H9 (cell line): ENCODE data around the gene MAP7D3. TPM values are rescaled to one million over a fixed set of nuclear protein-coding genes. Genes with fewer than 3 reads are reported as not detected.

Experiments used
- DNase-seq: peaks from one replicate; pipeline ENCODE4 v3.0.0-alpha.2; 2017
- H2AFZ ChIP-seq: one replicate; pipeline ENCODE4 v1.6.1; 2013; ENCODE audit warnings: mild to moderate bottlenecking, low read length, control low read depth, moderate library complexity
- H2AK5ac ChIP-seq: 2 replicates; pipeline ENCODE4 v1.6.1; 2013; ENCODE audit warnings: low read length, control low read depth, mixed read lengths; ENCODE audit not compliant: insufficient read length
- H2BK120ac ChIP-seq: one replicate; pipeline ENCODE4 v1.6.1; 2013; ENCODE audit warnings: low read depth, mild to moderate bottlenecking, low read length, control low read depth, inconsistent platforms; ENCODE audit not compliant: poor library complexity, severe bottlenecking
- H2BK12ac ChIP-seq: 2 replicates; pipeline ENCODE4 v1.6.1; 2013; ENCODE audit warnings: low read length, control low read depth, mixed read lengths, low read depth; ENCODE audit not compliant: insufficient read length
- H2BK15ac ChIP-seq: 2 replicates; pipeline ENCODE4 v1.6.1; 2013; ENCODE audit warnings: low read depth, low read length, control low read depth
- H2BK20ac ChIP-seq: one replicate; pipeline ENCODE4 v1.6.1; 2013; ENCODE audit warnings: low read depth, mild to moderate bottlenecking, low read length, control low read depth, inconsistent platforms; ENCODE audit not compliant: poor library complexity, severe bottlenecking
- H2BK5ac ChIP-seq: 2 replicates; pipeline ENCODE4 v1.6.1; 2013; ENCODE audit warnings: low read length, control low read depth, mixed read lengths; ENCODE audit not compliant: insufficient read length
- H3K14ac ChIP-seq: 2 replicates; pipeline ENCODE4 v1.6.1; 2013; ENCODE audit warnings: low read length, control low read depth; ENCODE audit not compliant: insufficient read depth
- H3K18ac ChIP-seq: 2 replicates; pipeline ENCODE4 v1.6.1; 2013; ENCODE audit warnings: low read depth, mild to moderate bottlenecking, mixed read lengths, low read length, control low read depth; ENCODE audit not compliant: insufficient read length
- H3K23ac ChIP-seq: 2 replicates; pipeline ENCODE4 v1.6.1; 2013; ENCODE audit warnings: low read length, control low read depth, mixed read lengths, low read depth; ENCODE audit not compliant: insufficient read length
- H3K23me2 ChIP-seq: 2 replicates; pipeline ENCODE4 v1.6.1; 2013; ENCODE audit warnings: low read depth, mild to moderate bottlenecking, mixed read lengths, low read length, control low read depth; ENCODE audit not compliant: insufficient read length, poor library complexity, severe bottlenecking
- H3K27ac ChIP-seq: 2 replicates; pipeline ENCODE4 v1.5.1; 2013; ENCODE audit warnings: low read length, control low read depth, mixed read lengths, low read depth; ENCODE audit not compliant: insufficient read length
- H3K27me3 ChIP-seq: 2 replicates; pipeline ENCODE4 v1.6.1; 2013; ENCODE audit warnings: low read length, control low read depth, inconsistent platforms; ENCODE audit not compliant: insufficient read depth
- H3K4ac ChIP-seq: 2 replicates; pipeline ENCODE4 v1.6.1; 2013; ENCODE audit warnings: low read depth, mild to moderate bottlenecking, control low read depth, inconsistent platforms, low read length, moderate library complexity
- H3K4me1 ChIP-seq: 2 replicates; pipeline ENCODE4 v1.6.1; 2013; ENCODE audit warnings: low read length, control low read depth, inconsistent platforms; ENCODE audit not compliant: insufficient read depth
- H3K4me2 ChIP-seq: 2 replicates; pipeline ENCODE4 v1.6.1; 2013; ENCODE audit warnings: low read length, control low read depth, mixed read lengths; ENCODE audit not compliant: insufficient read length, insufficient read depth
- H3K56ac ChIP-seq: 2 replicates; pipeline ENCODE4 v1.6.1; 2013; ENCODE audit warnings: low read depth, mild to moderate bottlenecking, mixed read lengths, low read length, control low read depth; ENCODE audit not compliant: insufficient read length
- H3K79me1 ChIP-seq: 2 replicates; pipeline ENCODE4 v1.6.1; 2013; ENCODE audit warnings: low read depth, mild to moderate bottlenecking, moderate library complexity, low read length, control low read depth, inconsistent platforms; ENCODE audit not compliant: insufficient read depth, poor library complexity, severe bottlenecking
- H3K79me2 ChIP-seq: 2 replicates; pipeline ENCODE4 v1.6.1; 2013; ENCODE audit warnings: low read length, control low read depth, inconsistent platforms; ENCODE audit not compliant: insufficient read depth
- H3K9ac ChIP-seq: 2 replicates; pipeline ENCODE4 v1.6.1; 2013; ENCODE audit warnings: low read length, control low read depth, mixed read lengths; ENCODE audit not compliant: insufficient read length; ENCODE audit errors: extremely low read depth
- H3K9me3 ChIP-seq: one replicate; pipeline ENCODE4 v1.6.1; 2013; ENCODE audit warnings: low read depth, low read length, inconsistent platforms; ENCODE audit not compliant: control insufficient read depth
- H3T11ph ChIP-seq: one replicate; pipeline ENCODE4 v1.6.1; 2013; ENCODE audit warnings: mild to moderate bottlenecking, low read length, control low read depth, inconsistent platforms
- H4K20me1 ChIP-seq: one replicate; pipeline ENCODE4 v1.6.1; 2013; ENCODE audit not compliant: control insufficient read depth, insufficient read length, insufficient read depth
- H4K5ac ChIP-seq: 2 replicates; pipeline ENCODE4 v1.6.1; 2013; ENCODE audit warnings: low read depth, mild to moderate bottlenecking, mixed read lengths, low read length, control low read depth; ENCODE audit not compliant: insufficient read length
- H4K8ac ChIP-seq: replicated peaks from 2 replicates; pipeline ENCODE4 v1.6.1; 2013; ENCODE audit warnings: low read length, control low read depth, mixed read lengths, low read depth; ENCODE audit not compliant: insufficient read length
- H4K91ac ChIP-seq: 2 replicates; pipeline ENCODE4 v1.6.1; 2013; ENCODE audit warnings: low read depth, mild to moderate bottlenecking, moderate library complexity, mixed read lengths, low read length, control low read depth; ENCODE audit not compliant: insufficient read length
- H3K27ac Mint-ChIP-seq, 3 experiments: 2 replicates in 2 of 3; 3 replicates in 1 of 3; pipeline ENCODE4 v1.8.0; 2020 to 2021; ENCODE audit warnings: mixed read lengths in 3 of 3, mild to moderate bottlenecking in 1 of 3, moderate library complexity in 1 of 3
- H3K27me3 Mint-ChIP-seq: 2 replicates; pipeline ENCODE4 v1.8.0; 2021; ENCODE audit warnings: low read depth, mild to moderate bottlenecking, moderate library complexity, mixed read lengths
- H3K36me3 Mint-ChIP-seq, 3 experiments: 2 replicates in 2 of 3; 3 replicates in 1 of 3; pipeline ENCODE4 v1.8.0; 2020 to 2021; ENCODE audit warnings: low read depth in 3 of 3, mixed read lengths in 3 of 3; ENCODE audit not compliant: insufficient read depth in 1 of 3
- H3K4me1 Mint-ChIP-seq, 2 experiments: 2 replicates each; pipeline ENCODE4 v1.8.0; 2020; ENCODE audit warnings: mixed read lengths in 2 of 2
- H3K4me3 Mint-ChIP-seq, 2 experiments: 2 replicates in 1 of 2; 3 replicates in 1 of 2; pipeline ENCODE4 v1.8.0; 2020 to 2021; ENCODE audit warnings: mild to moderate bottlenecking in 2 of 2, mixed read lengths in 2 of 2, moderate library complexity in 1 of 2
- H3K9me3 Mint-ChIP-seq, 2 experiments: 2 replicates in 1 of 2; 3 replicates in 1 of 2; pipeline ENCODE4 v1.8.0; 2020; ENCODE audit warnings: mild to moderate bottlenecking in 2 of 2, mixed read lengths in 2 of 2, moderate library complexity in 1 of 2
- WGBS: extraction: QIAGEN DNeasy Blood & Tissue Kit; methylation state at CpG from one replicate; pipeline ENCODE4 v1.1.7; 2013; ENCODE audit warnings: missing lambda C conversion rate, low lambda C conversion rate, mixed read lengths; ENCODE audit not compliant: insufficient read length; ENCODE audit errors: extremely low coverage; 5-methylcytosine and 5-hydroxymethylcytosine counted together
- total RNA-seq: library from RNA; stranded (reverse); gene quantifications from 2 replicates; pipeline ENCODE4 v1.2.1, GENCODE V29; 2021
- TF ChIP-seq, protein P1 (sequence below): fragments of 200-600 bp; sonication (generic); conservative IDR thresholded peaks from 3 replicates; pipeline ENCODE4 v1.8.0; 2021; ENCODE audit warnings: antibody characterized with exemption, mild to moderate bottlenecking

The MAP7D3 gene
- total RNA-seq, 1 experiment from 2014 or later, result 15.2 TPM

DNA sequence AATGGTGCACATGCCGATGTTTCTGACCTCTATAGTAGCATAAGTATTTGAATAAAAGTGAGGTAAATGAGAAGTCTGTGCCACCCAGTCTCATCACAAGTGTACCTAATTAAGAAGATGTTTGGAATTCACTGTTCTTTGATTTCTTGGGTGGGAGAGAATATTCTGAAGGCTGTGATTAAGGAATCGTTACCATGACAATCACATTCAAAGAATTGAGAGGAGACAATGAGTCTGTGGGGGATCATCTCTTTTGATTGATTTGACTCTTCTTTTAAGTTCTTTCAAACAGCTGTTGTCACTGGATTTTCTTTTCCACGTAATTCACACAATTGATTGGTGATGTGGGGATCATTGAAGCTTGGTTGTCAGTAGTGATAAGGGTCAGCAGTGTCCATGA is 85.8 kb downstream of the MAP7D3 start:
- WGBS, result no CpG with 5 or more reads among the region's 3 CpGs
- no peak overlapping the region for H2BK15ac ChIP-seq
- H2BK12ac ChIP-seq, result no peak overlapping the region
- no peak overlapping the region for H3K4me3 Mint-ChIP-seq
- H4K20me1 ChIP-seq, result no peaks in the 10 kb centered on the region
- no peak for DNase-seq
- no peak overlapping the region for H3T11ph ChIP-seq
- no peaks in the 10 kb centered on the region for H3K23me2 ChIP-seq
- H3K79me1 ChIP-seq, result no peaks in the 10 kb centered on the region
- H3K27me3 Mint-ChIP-seq, result no peaks in the 10 kb centered on the region
- no peak overlapping the region for H3K23ac ChIP-seq
- H2BK5ac ChIP-seq, result no peak overlapping the region
- no peak overlapping the region for H3K9ac ChIP-seq
- H4K8ac ChIP-seq, result no peak overlapping the region
- no peak overlapping the region for H2AFZ ChIP-seq
- no peak overlapping the region for H3K27ac Mint-ChIP-seq
- H2AK5ac ChIP-seq, result no peak overlapping the region
- no peak overlapping the region for H3K14ac ChIP-seq
- no peak overlapping the region for H2BK20ac ChIP-seq
- H3K4me1 ChIP-seq, result no peaks in the 10 kb centered on the region
- no peak overlapping the region for H4K91ac ChIP-seq
- no peaks in the 10 kb centered on the region for H3K79me2 ChIP-seq
- H2BK120ac ChIP-seq, result no peak overlapping the region
- no peak overlapping the region for H3K18ac ChIP-seq
- no peak overlapping the region for H4K5ac ChIP-seq
- H3K9me3 ChIP-seq, result peaks cover 24% of the 10 kb centered on the region
- TF ChIP-seq, protein P1, sequence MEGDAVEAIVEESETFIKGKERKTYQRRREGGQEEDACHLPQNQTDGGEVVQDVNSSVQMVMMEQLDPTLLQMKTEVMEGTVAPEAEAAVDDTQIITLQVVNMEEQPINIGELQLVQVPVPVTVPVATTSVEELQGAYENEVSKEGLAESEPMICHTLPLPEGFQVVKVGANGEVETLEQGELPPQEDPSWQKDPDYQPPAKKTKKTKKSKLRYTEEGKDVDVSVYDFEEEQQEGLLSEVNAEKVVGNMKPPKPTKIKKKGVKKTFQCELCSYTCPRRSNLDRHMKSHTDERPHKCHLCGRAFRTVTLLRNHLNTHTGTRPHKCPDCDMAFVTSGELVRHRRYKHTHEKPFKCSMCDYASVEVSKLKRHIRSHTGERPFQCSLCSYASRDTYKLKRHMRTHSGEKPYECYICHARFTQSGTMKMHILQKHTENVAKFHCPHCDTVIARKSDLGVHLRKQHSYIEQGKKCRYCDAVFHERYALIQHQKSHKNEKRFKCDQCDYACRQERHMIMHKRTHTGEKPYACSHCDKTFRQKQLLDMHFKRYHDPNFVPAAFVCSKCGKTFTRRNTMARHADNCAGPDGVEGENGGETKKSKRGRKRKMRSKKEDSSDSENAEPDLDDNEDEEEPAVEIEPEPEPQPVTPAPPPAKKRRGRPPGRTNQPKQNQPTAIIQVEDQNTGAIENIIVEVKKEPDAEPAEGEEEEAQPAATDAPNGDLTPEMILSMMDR, result no peak
- peaks cover 0 to 4% (median 3%) of the 10 kb centered on the region in 3 experiments; a peak in 4 of 7 replicates for H3K36me3 Mint-ChIP-seq
- H3K4ac ChIP-seq, result no peak overlapping the region
- H3K9me3 Mint-ChIP-seq, result peaks cover 54 to 69% of the 10 kb centered on the region in 2 experiments
- no peak overlapping the region for H3K27ac ChIP-seq
- no peaks in the 10 kb centered on the region for H3K27me3 ChIP-seq
- H3K4me2 ChIP-seq, result no peak overlapping the region
- H3K56ac ChIP-seq, result no peak overlapping the region
- H3K4me1 Mint-ChIP-seq, result peaks cover 40 to 58% of the 10 kb centered on the region in 2 experiments
